Thyroid gland (tissue), 4 donors: Measurements from ENCODE around the gene PACS1. TPM values are rescaled to one million over a fixed set of nuclear protein-coding genes. Genes with fewer than 3 reads are reported as not detected.

Experiments
- DNase-seq, 2 donors: peaks; one replicate each; pipeline ENCODE4 v3.0.0-alpha.2; 2019
- H3K27ac ChIP-seq, 3 donors: fragments of 200-600 bp; sonication (generic); 1 replicate in 2 of 3; 2 replicates in 1 of 3; pipeline ENCODE4 v1.5.1; 2016 to 2019; ENCODE audit warnings: mild to moderate bottlenecking in 1 of 3, moderate library complexity in 1 of 3
- H3K27me3 ChIP-seq: fragments of 200-600 bp; sonication (generic); one replicate; pipeline ENCODE4 v1.5.1; 2019
- H3K36me3 ChIP-seq, 2 donors: fragments of 200-600 bp; sonication (generic); one replicate each; pipeline ENCODE4 v1.5.1; 2016 to 2019
- H3K4me1 ChIP-seq, 2 donors: fragments of 200-600 bp; sonication (generic); one replicate each; pipeline ENCODE4 v1.5.1; 2017 to 2019
- H3K4me3 ChIP-seq, 3 donors: fragments of 200-600 bp; sonication (generic); replicated peaks in 1 of 3; 1 replicate in 2 of 3; 2 replicates in 1 of 3; pipeline ENCODE4 v1.5.1; 2016; ENCODE audit warnings: mild to moderate bottlenecking in 1 of 3
- H3K9me3 ChIP-seq: fragments of 200-600 bp; sonication (generic); one replicate; pipeline ENCODE4 v1.5.1; 2017
- CTCF ChIP-seq, 6 experiments: fragments of 200-600 bp in 3 of 6; fragments of 450-650 bp in 3 of 6; sonication (generic) in 3 of 6; IDR thresholded peaks; one replicate each; pipeline ENCODE4 v1.5.1; 2016 to 2019; ENCODE audit warnings: antibody characterized with exemption in 6 of 6, mild to moderate bottlenecking in 2 of 6, inconsistent platforms in 1 of 6, moderate library complexity in 1 of 6
- POLR2A ChIP-seq, 2 donors: fragments of 450-650 bp; IDR thresholded peaks; one replicate each; pipeline ENCODE4 v1.6.1; 2017; ENCODE audit warnings: antibody characterized with exemption in 2 of 2, mild to moderate bottlenecking in 2 of 2, moderate library complexity in 1 of 2
- WGBS, 2 donors: methylation state at CpG; one replicate each; pipeline ENCODE4 v1.1.5; 2017; 5-methylcytosine and 5-hydroxymethylcytosine counted together
- intact Hi-C: fragments of 100-400 bp; cut with DNase I; formaldehyde crosslinking; loops from one replicate; pipeline ENCODE4 v1.15.1; 2023
- total RNA-seq, 4 donors: library from RNA; depleted of rRNA; stranded (reverse); fragments of >200 nt; gene quantifications; one replicate each; pipeline ENCODE4 v1.2.3, GENCODE V29; 2016

Gene PACS1
- total RNA-seq, 4 donors from 2014 or later, result 39.6 to 67.7 (median 59.7) TPM

GRCh38 chr11:66121466-66121865 is 51.4 kb downstream of the PACS1 start:
- H3K4me3 ChIP-seq, result no peak overlapping the region
- no peak for TF ChIP-seq CTCF (IDR thresholded peaks at IDR 0.05)
- H3K27ac ChIP-seq, result peak overlapping the region; percentile 42 to 82 (median 65)
- 36% methylated on average over 2 of the region's 2 CpGs for WGBS, 2 donors
- peaks cover 65 to 73% of the 10 kb centered on the region in 2 donors for H3K4me1 ChIP-seq
- no peaks in the 10 kb centered on the region for H3K9me3 ChIP-seq
- intact Hi-C loops, result no loop called here
- H3K36me3 ChIP-seq, result no peaks in the 10 kb centered on the region
- DNase-seq, result no peak
- H3K27me3 ChIP-seq, result no peaks in the 10 kb centered on the region

GRCh38 chr11:66123902-66124301 is 53.8 kb downstream of the PACS1 start:
- Histone ChIP-seq H3K9me3 (no peaks in the 10 kb centered on the region), H3K27me3 (no peaks in the 10 kb centered on the region), H3K4me3 (no peak overlapping the region), H3K27ac (peak overlapping the region; percentile 67 to 82 (median 79)), H3K36me3 (no peaks in the 10 kb centered on the region), H3K4me1 (peaks cover 78 to 82% of the 10 kb centered on the region in 2 donors)
- TF ChIP-seq CTCF (IDR thresholded peaks at IDR 0.05) (no peak), POLR2A (IDR thresholded peaks at IDR 0.05) (peak in 1 of 2 donors; percentile 34)
- 32 to 60% methylated on average over 6 of the region's 6 CpGs for WGBS, 2 donors
- DNase-seq, result peak; percentile 81 to 85
- intact Hi-C loops, result no loop called here

- Histone ChIP-seq H3K36me3 (no peaks in the 10 kb centered on the region), H3K4me3 (no peak overlapping the region), H3K9me3 (no peaks in the 10 kb centered on the region), H3K4me1 (peaks cover 72 to 76% of the 10 kb centered on the region in 2 donors), H3K27ac (peak overlapping the region; percentile 45 to 70 (median 68)), H3K27me3 (no peaks in the 10 kb centered on the region)
- no peak for TF ChIP-seq CTCF (IDR thresholded peaks at IDR 0.05)
- TF ChIP-seq POLR2A (IDR thresholded peaks at IDR 0.05), result no peak
- intact Hi-C loops, result no loop called here
- WGBS, 2 donors, result 86 to 93% methylated on average over 3 of the region's 3 CpGs
- peak in 1 of 2 donors; percentile 32 for DNase-seq
These were observed 54.5 kb downstream of the PACS1 start for GRCh38 chr11:66124564-66124963.

GRCh38 chr11:66126064-66126463 is 56.0 kb downstream of the PACS1 start:
- TF ChIP-seq POLR2A (IDR thresholded peaks at IDR 0.05) (no peak), CTCF (IDR thresholded peaks at IDR 0.05) (no peak)
- peak overlapping the region; percentile 1 to 70 (median 68) for H3K27ac ChIP-seq
- 77 to 84% methylated on average over 3 of the region's 3 CpGs for WGBS, 2 donors
- H3K27me3 ChIP-seq, result no peaks in the 10 kb centered on the region
- H3K4me3 ChIP-seq, result no peak overlapping the region
- DNase-seq, result no peak
- intact Hi-C loops, result no loop called here
- peaks cover 61 to 62% of the 10 kb centered on the region in 2 donors for H3K4me1 ChIP-seq
- no peaks in the 10 kb centered on the region for H3K9me3 ChIP-seq
- no peaks in the 10 kb centered on the region for H3K36me3 ChIP-seq

GRCh38 chr11:66126808-66127555 is 56.9 kb downstream of the PACS1 start:
- peak; percentile 73 to 76 for DNase-seq
- peaks cover 52 to 56% of the 10 kb centered on the region in 2 donors for H3K4me1 ChIP-seq
- H3K27me3 ChIP-seq, result no peaks in the 10 kb centered on the region
- H3K9me3 ChIP-seq, result no peaks in the 10 kb centered on the region
- no peaks in the 10 kb centered on the region for H3K36me3 ChIP-seq
- H3K27ac ChIP-seq, result peak overlapping the region; percentile 53 to 70 (median 68)
- 20 to 25% methylated on average over 14 of the region's 14 CpGs for WGBS, 2 donors
- TF ChIP-seq CTCF (IDR thresholded peaks at IDR 0.05), result no peak
- TF ChIP-seq POLR2A (IDR thresholded peaks at IDR 0.05), result peak in 1 of 2 donors; percentile 58
- intact Hi-C loops, result no loop called here
- H3K4me3 ChIP-seq, result no peak overlapping the region
